Progenitor cell of endocrine pancreas (in vitro differentiated cells): ENCODE results near the gene DPH2. TPM values are rescaled to one million over a fixed set of nuclear protein-coding genes. Genes with fewer than 3 reads are reported as not detected.
A peak's percentile ranks its signal among the peaks of the same experiment; 100 is the strongest.

Experiments
- DNase-seq: peaks from one replicate; pipeline ENCODE4 v3.0.0; 2021; ENCODE audit warnings: low spot score; ENCODE audit not compliant: unreplicated experiment
- H3K27ac Mint-ChIP-seq: 2 replicates; pipeline ENCODE4 v1.8.0; 2021; ENCODE audit warnings: mild to moderate bottlenecking, moderate library complexity, mixed read lengths
- H3K27me3 Mint-ChIP-seq: 2 replicates; pipeline ENCODE4 v1.8.0; 2021; ENCODE audit warnings: mixed read lengths
- H3K36me3 Mint-ChIP-seq: 2 replicates; pipeline ENCODE4 v1.8.0; 2022; ENCODE audit warnings: mixed read lengths; ENCODE audit not compliant: insufficient read depth
- H3K4me1 Mint-ChIP-seq: 2 replicates; pipeline ENCODE4 v1.8.0; 2021; ENCODE audit warnings: low read depth, mixed read lengths
- H3K4me3 Mint-ChIP-seq: 2 replicates; pipeline ENCODE4 v1.8.0; 2021; ENCODE audit warnings: low read depth, mild to moderate bottlenecking, moderate library complexity, mixed read lengths
- H3K9me3 Mint-ChIP-seq: 2 replicates; pipeline ENCODE4 v1.8.0; 2021; ENCODE audit warnings: low read depth, mixed read lengths
- total RNA-seq: library from RNA; stranded (reverse); gene quantifications from 2 replicates; pipeline ENCODE4 v1.2.1, GENCODE V29; 2021
- TF ChIP-seq, protein P1 (sequence below): fragments of 200-600 bp; sonication (generic); IDR thresholded peaks from one replicate; pipeline ENCODE4 v1.5.0; 2021; ENCODE audit warnings: antibody characterized with exemption, mild to moderate bottlenecking; ENCODE audit not compliant: unreplicated experiment

Gene DPH2
- total RNA-seq, 1 donor from 2014 or later = 25.4 TPM

DNA sequence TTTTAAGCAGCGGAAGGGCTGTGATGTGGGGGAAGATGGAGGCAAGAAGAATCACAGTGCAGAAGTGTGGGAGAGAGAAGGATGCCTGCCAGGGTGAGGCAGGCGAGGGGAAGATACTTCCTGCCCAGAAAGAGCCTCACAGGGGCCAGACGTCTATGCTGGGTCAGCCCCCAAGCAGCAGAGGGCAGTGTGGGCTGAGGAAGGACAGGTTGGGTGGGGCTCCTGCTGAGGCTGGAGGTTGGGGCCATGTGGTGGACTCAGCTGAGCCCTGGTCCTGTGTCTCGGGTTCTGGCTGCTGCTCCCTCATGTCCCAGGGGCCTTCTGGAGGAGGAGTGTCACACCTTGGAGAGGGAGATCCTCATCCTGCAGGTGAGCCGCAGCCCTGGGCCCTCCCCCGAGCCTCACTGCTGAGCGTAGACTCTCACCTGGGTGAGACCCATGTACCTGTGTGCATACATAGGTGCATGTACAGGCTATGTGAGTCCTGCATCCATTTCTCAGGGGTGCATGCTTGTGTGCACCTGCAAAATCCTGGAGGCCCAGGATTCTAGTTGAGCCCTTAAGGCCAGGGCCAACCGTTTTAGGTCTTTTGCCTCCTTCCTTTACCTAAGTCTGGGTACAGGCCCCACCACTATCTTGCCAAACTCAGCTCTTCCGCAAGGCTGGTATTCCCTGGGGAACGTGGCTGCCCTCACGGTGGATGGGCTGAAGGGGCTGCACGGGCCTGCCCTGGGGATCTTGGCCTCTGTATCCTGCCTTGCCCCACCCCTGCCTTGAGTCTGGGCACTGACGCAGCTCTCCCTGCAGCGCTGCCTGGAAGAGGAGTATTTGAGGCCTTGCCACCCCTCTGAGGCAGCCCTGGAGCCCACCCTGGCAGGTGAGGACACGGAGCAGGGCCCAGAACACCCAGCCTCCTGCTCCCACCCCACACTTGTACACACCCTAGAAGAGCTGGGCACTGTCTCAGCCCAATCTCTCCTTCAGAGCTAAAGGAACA, 25.3 kb downstream of the DPH2 start:
- no peak overlapping the region for H3K4me3 Mint-ChIP-seq
- no peak overlapping the region for H3K27ac Mint-ChIP-seq
- no peaks in the 10 kb centered on the region for H3K27me3 Mint-ChIP-seq
- no peak for DNase-seq
- H3K4me1 Mint-ChIP-seq = peaks cover 41% of the 10 kb centered on the region
- peaks cover 3% of the 10 kb centered on the region for H3K36me3 Mint-ChIP-seq
- H3K9me3 Mint-ChIP-seq = no peaks in the 10 kb centered on the region
- TF ChIP-seq, protein P1, sequence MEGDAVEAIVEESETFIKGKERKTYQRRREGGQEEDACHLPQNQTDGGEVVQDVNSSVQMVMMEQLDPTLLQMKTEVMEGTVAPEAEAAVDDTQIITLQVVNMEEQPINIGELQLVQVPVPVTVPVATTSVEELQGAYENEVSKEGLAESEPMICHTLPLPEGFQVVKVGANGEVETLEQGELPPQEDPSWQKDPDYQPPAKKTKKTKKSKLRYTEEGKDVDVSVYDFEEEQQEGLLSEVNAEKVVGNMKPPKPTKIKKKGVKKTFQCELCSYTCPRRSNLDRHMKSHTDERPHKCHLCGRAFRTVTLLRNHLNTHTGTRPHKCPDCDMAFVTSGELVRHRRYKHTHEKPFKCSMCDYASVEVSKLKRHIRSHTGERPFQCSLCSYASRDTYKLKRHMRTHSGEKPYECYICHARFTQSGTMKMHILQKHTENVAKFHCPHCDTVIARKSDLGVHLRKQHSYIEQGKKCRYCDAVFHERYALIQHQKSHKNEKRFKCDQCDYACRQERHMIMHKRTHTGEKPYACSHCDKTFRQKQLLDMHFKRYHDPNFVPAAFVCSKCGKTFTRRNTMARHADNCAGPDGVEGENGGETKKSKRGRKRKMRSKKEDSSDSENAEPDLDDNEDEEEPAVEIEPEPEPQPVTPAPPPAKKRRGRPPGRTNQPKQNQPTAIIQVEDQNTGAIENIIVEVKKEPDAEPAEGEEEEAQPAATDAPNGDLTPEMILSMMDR = peak; percentile 40

DNA sequence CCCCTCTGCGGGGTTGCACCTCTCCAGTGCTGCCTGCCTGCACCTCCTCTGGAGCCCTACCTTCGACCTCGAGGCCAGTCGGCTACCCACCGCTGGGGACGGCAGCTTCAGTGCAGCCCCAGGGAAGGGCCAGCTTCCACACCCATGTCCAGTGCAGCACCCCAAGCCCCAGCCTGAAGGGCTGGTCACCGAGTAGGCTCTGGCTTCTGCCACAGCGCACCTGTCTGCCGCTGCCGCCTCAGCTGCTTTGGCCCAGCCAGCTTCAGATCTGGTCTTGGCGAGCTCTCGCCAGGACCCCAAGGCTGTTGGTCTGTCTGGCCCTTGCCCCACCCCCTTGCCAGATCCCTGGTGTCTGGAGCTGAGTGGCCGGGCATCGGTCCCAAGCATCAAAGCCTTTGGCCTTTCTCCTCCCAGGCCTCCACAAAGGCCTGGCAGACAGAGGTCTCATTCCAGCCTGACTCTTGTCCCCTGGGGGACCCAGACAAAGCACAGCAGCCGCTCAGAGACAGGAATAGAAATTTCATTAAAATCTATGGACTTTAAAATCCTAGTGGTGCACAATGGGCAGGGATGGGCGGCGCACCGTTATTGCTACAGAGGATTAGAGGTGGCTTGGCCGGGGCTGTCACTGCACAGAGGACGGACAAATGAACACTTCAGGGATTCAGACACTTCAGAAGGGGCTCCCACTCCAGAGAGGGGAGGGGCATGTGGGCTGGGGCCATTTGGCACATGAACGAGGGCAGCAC, 26.3 kb downstream of the DPH2 start:
- H3K27me3 Mint-ChIP-seq = no peaks in the 10 kb centered on the region
- no peaks in the 10 kb centered on the region for H3K9me3 Mint-ChIP-seq
- no peak for DNase-seq
- H3K27ac Mint-ChIP-seq = no peak overlapping the region
- TF ChIP-seq, protein P1 = no peak
- no peak overlapping the region for H3K4me3 Mint-ChIP-seq
- H3K4me1 Mint-ChIP-seq = peaks cover 37% of the 10 kb centered on the region
- peaks cover 4% of the 10 kb centered on the region for H3K36me3 Mint-ChIP-seq

DNA sequence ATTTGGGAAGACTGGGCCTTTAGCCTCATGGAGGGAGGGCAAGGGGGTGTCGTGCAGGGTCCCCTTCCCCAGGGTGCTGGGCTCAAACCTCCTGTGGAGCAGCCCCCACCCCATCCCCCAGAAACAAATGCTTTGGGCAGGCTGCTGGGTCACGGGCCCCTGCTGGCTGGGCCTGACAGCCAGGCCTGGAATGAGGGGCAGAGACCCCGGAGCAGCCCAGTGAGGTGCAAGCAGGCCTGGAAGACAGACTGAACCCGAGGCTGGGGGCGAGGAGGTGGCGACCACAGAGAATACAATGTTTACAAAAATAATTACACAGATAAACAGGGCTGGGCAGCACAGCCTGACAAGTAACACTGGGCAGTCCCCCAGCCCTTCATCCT, 26.9 kb downstream of the DPH2 start:
- no peak overlapping the region for H3K4me3 Mint-ChIP-seq
- peaks cover 37% of the 10 kb centered on the region for H3K4me1 Mint-ChIP-seq
- H3K27me3 Mint-ChIP-seq = no peaks in the 10 kb centered on the region
- H3K27ac Mint-ChIP-seq = no peak overlapping the region
- peaks cover 6% of the 10 kb centered on the region for H3K36me3 Mint-ChIP-seq
- DNase-seq = no peak
- no peaks in the 10 kb centered on the region for H3K9me3 Mint-ChIP-seq
- TF ChIP-seq, protein P1 = no peak

DNA sequence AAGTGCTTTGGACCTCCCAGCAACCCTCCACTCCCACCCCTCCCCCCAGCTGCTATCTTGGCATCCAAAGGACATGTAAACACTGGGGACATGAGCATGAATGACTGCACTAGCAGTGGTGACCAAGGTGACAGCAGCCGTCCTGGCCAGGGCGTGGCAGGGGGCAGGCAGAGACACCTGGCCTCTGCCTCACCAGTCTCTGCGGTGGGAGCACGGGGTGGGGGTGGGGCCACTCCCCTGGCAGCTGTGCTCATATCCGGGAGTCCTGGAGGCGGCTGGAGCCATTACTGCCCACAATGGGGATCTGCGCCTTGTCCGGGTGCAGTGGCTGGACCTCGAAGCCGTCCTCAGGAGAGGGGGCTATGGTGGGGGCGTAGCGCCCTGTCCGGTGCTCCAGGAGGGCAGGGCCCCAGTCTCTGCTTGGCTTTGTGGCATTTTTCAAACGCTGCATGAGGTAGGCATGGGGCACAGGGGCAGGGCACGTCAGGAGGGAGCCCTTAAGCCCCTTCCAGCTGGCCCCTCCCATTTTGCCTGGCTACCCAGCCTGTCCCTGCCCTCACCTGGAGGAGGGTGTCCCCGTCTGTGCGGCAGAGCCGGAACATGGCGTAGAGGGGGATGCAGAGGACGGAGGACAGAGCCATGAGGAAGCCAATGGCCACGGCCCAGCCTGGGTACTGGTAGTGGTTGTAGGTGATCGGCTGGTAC, 27.6 kb downstream of the DPH2 start:
- TF ChIP-seq, protein P1 = no peak
- peaks cover 32% of the 10 kb centered on the region for H3K4me1 Mint-ChIP-seq
- no peaks in the 10 kb centered on the region for H3K27me3 Mint-ChIP-seq
- no peaks in the 10 kb centered on the region for H3K9me3 Mint-ChIP-seq
- peaks cover 6% of the 10 kb centered on the region for H3K36me3 Mint-ChIP-seq
- H3K27ac Mint-ChIP-seq = peak overlapping the region; percentile 49
- peak overlapping the region; percentile 26 for H3K4me3 Mint-ChIP-seq
- DNase-seq = no peak

DNA sequence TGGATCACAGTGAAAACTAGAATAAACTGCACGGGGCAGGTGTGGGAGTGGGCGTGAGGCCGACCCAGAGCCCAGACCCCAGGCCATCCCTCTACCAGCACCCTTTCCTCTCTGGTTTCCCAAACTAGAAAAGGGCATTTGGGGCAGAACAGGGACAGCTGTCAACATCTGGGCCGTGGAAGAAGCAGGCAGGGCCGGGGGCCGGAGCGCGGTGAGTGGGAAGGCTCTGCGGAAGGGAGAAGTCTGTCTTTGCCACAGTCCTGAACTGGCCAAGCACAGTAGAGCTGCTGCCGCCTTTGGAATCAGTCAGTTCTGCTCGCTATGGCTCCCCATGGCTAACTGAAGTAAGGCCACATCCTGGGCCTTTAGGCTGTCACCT, 28.2 kb downstream of the DPH2 start:
- TF ChIP-seq, protein P1 = no peak
- Mint-ChIP-seq H3K4me1 (peaks cover 27% of the 10 kb centered on the region), H3K4me3 (no peak overlapping the region)

More for the DNA sequence above, 28.2 kb downstream of the DPH2 start:
- no peak for DNase-seq
- Mint-ChIP-seq H3K27ac (peak overlapping the region; percentile 8), H3K27me3 (no peaks in the 10 kb centered on the region), H3K36me3 (peaks cover 8% of the 10 kb centered on the region), H3K9me3 (no peaks in the 10 kb centered on the region)
